ENCODE results near the gene UXS1.

The UXS1 gene

DNA sequence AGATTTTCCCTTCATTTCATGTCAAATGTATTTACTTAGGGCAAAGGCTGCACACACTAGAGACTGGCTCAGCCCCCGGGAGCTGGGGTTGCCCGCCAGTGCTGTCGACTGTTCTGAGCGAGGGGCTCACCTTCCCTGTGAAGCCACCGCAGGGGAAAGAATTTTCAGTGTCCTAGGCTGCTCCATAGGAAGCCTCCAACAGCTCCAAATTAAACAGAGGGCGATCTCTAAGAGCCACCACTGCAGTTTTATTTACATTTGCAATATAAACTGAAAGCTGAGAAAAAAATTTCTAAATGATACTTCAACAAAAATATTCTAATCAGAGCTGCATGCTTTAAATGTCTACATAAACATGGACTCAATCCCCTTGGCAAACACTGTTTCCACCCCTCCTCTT is 54.0 kb downstream of the UXS1 start:
- TF ChIP-seq EGR1 (IDR thresholded peaks at IDR 0.05) (no peak), TAF1 (IDR thresholded peaks at IDR 0.05; ENCODE audit: low read depth) (no peak), TCF12 (IDR thresholded peaks at IDR 0.05; ENCODE audit: low read depth) (no peak), CREB1 (IDR thresholded peaks at IDR 0.05; ENCODE audit: low read depth) (no peak), CEBPB (IDR thresholded peaks at IDR 0.05) (no peak), FOXM1 (IDR thresholded peaks at IDR 0.05; ENCODE audit: borderline replicate concordance, low read depth) (no peak), ZBTB7A (IDR thresholded peaks at IDR 0.05; ENCODE audit: low read depth) (no peak), TEAD4 (IDR thresholded peaks at IDR 0.05) (no peak), EP300 (IDR thresholded peaks at IDR 0.05; ENCODE audit: borderline replicate concordance) (no peak), RAD21 (IDR thresholded peaks at IDR 0.05; ENCODE audit: low read depth) (no peak), NFIC (IDR thresholded peaks at IDR 0.05) (no peak), USF1 (IDR thresholded peaks at IDR 0.05) (no peak), YY1 (IDR thresholded peaks at IDR 0.05; ENCODE audit: low read depth) (no peak)
- TF ChIP-seq, protein P1, sequence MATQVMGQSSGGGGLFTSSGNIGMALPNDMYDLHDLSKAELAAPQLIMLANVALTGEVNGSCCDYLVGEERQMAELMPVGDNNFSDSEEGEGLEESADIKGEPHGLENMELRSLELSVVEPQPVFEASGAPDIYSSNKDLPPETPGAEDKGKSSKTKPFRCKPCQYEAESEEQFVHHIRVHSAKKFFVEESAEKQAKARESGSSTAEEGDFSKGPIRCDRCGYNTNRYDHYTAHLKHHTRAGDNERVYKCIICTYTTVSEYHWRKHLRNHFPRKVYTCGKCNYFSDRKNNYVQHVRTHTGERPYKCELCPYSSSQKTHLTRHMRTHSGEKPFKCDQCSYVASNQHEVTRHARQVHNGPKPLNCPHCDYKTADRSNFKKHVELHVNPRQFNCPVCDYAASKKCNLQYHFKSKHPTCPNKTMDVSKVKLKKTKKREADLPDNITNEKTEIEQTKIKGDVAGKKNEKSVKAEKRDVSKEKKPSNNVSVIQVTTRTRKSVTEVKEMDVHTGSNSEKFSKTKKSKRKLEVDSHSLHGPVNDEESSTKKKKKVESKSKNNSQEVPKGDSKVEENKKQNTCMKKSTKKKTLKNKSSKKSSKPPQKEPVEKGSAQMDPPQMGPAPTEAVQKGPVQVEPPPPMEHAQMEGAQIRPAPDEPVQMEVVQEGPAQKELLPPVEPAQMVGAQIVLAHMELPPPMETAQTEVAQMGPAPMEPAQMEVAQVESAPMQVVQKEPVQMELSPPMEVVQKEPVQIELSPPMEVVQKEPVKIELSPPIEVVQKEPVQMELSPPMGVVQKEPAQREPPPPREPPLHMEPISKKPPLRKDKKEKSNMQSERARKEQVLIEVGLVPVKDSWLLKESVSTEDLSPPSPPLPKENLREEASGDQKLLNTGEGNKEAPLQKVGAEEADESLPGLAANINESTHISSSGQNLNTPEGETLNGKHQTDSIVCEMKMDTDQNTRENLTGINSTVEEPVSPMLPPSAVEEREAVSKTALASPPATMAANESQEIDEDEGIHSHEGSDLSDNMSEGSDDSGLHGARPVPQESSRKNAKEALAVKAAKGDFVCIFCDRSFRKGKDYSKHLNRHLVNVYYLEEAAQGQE (IDR thresholded peaks at IDR 0.05; ENCODE audit: low read depth): no peak
- TF ChIP-seq, protein P2, sequence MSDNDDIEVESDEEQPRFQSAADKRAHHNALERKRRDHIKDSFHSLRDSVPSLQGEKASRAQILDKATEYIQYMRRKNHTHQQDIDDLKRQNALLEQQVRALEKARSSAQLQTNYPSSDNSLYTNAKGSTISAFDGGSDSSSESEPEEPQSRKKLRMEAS (IDR thresholded peaks at IDR 0.05): no peak

DNA sequence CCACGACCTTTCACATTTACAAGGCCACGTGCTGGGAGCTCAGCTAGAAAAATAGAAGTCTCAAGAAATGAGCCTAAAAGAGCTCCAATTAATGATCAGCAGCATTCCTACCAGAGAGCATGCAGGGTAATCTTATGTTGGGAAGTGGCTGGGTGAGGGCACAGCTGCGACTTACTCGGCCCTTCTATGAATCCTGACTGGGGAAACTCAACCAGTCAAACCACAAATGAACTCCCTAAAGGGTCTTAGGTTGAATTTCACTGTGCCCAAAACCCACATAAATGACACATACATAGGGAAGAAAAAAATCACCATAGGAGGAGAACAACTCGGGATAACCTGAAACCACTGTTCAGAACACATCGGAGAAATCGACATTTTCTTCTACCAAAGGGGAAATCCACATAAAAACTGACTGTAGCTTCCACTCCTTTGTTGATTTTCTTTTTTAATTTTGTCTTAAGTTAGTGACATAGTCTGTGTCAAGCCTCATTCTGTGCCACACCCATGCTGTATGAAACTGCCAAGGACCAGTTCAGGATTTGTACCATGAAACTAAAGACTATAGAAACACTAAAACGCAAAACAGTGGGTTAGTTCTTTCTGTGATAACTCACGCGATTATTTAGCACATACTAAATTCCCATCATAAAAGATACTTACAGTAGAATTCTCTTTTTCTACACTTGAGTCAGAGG is 54.7 kb downstream of the UXS1 start:
- TF ChIP-seq TCF12 (IDR thresholded peaks at IDR 0.05; ENCODE audit: low read depth): no peak
- TF ChIP-seq CEBPB (IDR thresholded peaks at IDR 0.05): no peak
- no peak for TF ChIP-seq USF1 (IDR thresholded peaks at IDR 0.05)
- no peak for TF ChIP-seq TAF1 (IDR thresholded peaks at IDR 0.05; ENCODE audit: low read depth)
- no peak for TF ChIP-seq FOXM1 (IDR thresholded peaks at IDR 0.05; ENCODE audit: borderline replicate concordance, low read depth)
- TF ChIP-seq YY1 (IDR thresholded peaks at IDR 0.05; ENCODE audit: low read depth): no peak
- TF ChIP-seq RAD21 (IDR thresholded peaks at IDR 0.05; ENCODE audit: low read depth): no peak
- no peak for TF ChIP-seq EGR1 (IDR thresholded peaks at IDR 0.05)

GRCh38 chr2:106138543-106139237 is 55.4 kb downstream of the UXS1 start:
- no peak for TF ChIP-seq TCF12 (IDR thresholded peaks at IDR 0.05; ENCODE audit: low read depth)
- no peak for TF ChIP-seq USF1 (IDR thresholded peaks at IDR 0.05)
- TF ChIP-seq CEBPB (IDR thresholded peaks at IDR 0.05): no peak
- TF ChIP-seq FOXM1 (IDR thresholded peaks at IDR 0.05; ENCODE audit: borderline replicate concordance, low read depth): no peak

DNA sequence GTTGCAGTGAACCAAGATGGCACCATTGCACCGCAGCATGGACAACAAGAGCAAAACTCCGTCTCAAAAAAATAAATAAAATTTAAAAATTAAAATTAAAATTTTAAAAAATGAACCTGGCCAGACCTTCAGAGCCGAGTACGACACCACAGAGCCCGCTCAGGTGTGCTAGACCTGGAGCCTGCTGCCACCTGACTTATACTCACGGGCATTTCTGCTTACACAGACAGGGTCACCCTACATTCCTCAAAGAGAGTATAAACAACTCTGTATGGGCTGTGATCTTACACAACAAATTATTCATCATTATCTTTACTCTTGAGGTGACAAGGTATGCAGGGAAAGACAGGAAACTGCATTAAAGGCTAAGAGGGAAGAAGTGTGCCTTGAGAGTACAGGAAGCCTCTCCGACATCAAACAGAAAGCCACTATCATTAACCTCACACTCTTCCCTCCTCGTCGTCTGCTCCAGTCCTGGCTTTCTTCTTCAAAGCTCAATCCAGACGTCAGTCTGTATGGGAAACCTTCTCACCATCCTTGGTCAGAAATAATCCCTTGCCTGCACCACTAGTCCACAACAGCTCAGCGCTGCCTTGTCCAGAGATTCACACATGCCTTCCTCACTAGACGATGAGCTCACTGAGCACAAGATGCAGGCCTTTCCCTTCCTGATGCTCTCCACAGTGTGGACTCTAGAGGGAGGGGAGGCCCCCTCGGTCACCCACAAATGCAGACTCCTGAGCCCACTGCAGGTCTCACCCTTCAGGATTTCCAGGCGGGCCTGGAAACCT is 56.2 kb downstream of the UXS1 start:
- no peak for TF ChIP-seq TAF1 (IDR thresholded peaks at IDR 0.05; ENCODE audit: low read depth)
- TF ChIP-seq CEBPB (IDR thresholded peaks at IDR 0.05): no peak
- TF ChIP-seq FOXM1 (IDR thresholded peaks at IDR 0.05; ENCODE audit: borderline replicate concordance, low read depth): no peak
- no peak for TF ChIP-seq USF1 (IDR thresholded peaks at IDR 0.05)
- TF ChIP-seq EP300 (IDR thresholded peaks at IDR 0.05; ENCODE audit: borderline replicate concordance): no peak
- TF ChIP-seq NFIC (IDR thresholded peaks at IDR 0.05): no peak
- no peak for TF ChIP-seq EGR1 (IDR thresholded peaks at IDR 0.05)
- TF ChIP-seq YY1 (IDR thresholded peaks at IDR 0.05; ENCODE audit: low read depth): no peak
- no peak for TF ChIP-seq RAD21 (IDR thresholded peaks at IDR 0.05; ENCODE audit: low read depth)
- TF ChIP-seq TEAD4 (IDR thresholded peaks at IDR 0.05): no peak
- TF ChIP-seq TCF12 (IDR thresholded peaks at IDR 0.05; ENCODE audit: low read depth): no peak
- TF ChIP-seq, protein P2 (IDR thresholded peaks at IDR 0.05): no peak
- TF ChIP-seq, protein P1 (IDR thresholded peaks at IDR 0.05; ENCODE audit: low read depth): no peak
- no peak for TF ChIP-seq ZBTB7A (IDR thresholded peaks at IDR 0.05; ENCODE audit: low read depth)
- no peak for TF ChIP-seq CREB1 (IDR thresholded peaks at IDR 0.05; ENCODE audit: low read depth)
